HepG2 (cell line): ENCODE data around the gene MBTPS2. TPM values are rescaled to one million over a fixed set of nuclear protein-coding genes. Genes with fewer than 3 reads are reported as not detected.

ENCODE experiments used
- CEBPB ChIP-seq: IDR thresholded peaks from 2 replicates; pipeline ENCODE4 v1.6.1; 2011; ENCODE audit warnings: low read depth, low read length, improper control_type of control experiment, borderline replicate concordance
- CHD4 ChIP-seq: fragments of 200-600 bp; sonication (generic); IDR thresholded peaks from 2 replicates; pipeline ENCODE4 v1.7.0; 2017; ENCODE audit warnings: mild to moderate bottlenecking, low read length, borderline replicate concordance
- EP300 ChIP-seq, 3 experiments: sonication (generic) in 1 of 3; formaldehyde crosslinking in 1 of 3; IDR thresholded peaks; 2 replicates each; pipeline versions ENCODE4 v1.5.1 to v1.6.1; 2011 to 2020; ENCODE audit warnings: low read depth in 2 of 3, low read length in 2 of 3, borderline replicate concordance in 1 of 3, improper control_type of control experiment in 1 of 3, mild to moderate bottlenecking in 1 of 3, missing genetic modification reagents in 1 of 3, moderate library complexity in 1 of 3
- ERF ChIP-seq: IDR thresholded peaks from 2 replicates; pipeline ENCODE4 v1.6.1; 2018; ENCODE audit warnings: missing biosample characterization, missing genetic modification reagents
- FOXM1 ChIP-seq: sonication (generic); formaldehyde crosslinking; IDR thresholded peaks from 2 replicates; pipeline ENCODE4 v1.5.0; 2020; ENCODE audit warnings: missing genetic modification reagents
- HNF4G ChIP-seq, 2 experiments: sonication (generic) in 1 of 2; formaldehyde crosslinking in 1 of 2; IDR thresholded peaks; 2 replicates each; pipeline versions ENCODE4 v1.4.0 to v1.6.1; 2011 to 2020; ENCODE audit warnings: borderline replicate concordance in 2 of 2, low read depth in 2 of 2, mild to moderate bottlenecking in 2 of 2, low read length in 1 of 2, missing genetic modification reagents in 1 of 2, moderate library complexity in 1 of 2
- HNRNPL ChIP-seq: fragments of 200-400 bp; formaldehyde crosslinking; IDR thresholded peaks from 2 replicates; pipeline ENCODE4 v1.6.1; 2017; ENCODE audit warnings: mild to moderate bottlenecking, low read depth, low read length
- KAT7 ChIP-seq: IDR thresholded peaks from 2 replicates; pipeline ENCODE4 v1.6.1; 2018; ENCODE audit warnings: borderline replicate concordance, missing compliant biosample characterization
- PAF1 ChIP-seq: IDR thresholded peaks from 2 replicates; pipeline ENCODE4 v1.6.1; 2016; ENCODE audit warnings: missing genetic modification reagents, missing compliant biosample characterization
- RARA ChIP-seq: IDR thresholded peaks from 2 replicates; pipeline ENCODE4 v1.6.1; 2016; ENCODE audit warnings: missing genetic modification reagents, missing compliant biosample characterization
- REL ChIP-seq: sonication (generic); formaldehyde crosslinking; conservative IDR thresholded peaks from 2 replicates; pipeline ENCODE4 v1.8.0; 2022; ENCODE audit warnings: mild to moderate bottlenecking, missing genetic modification reagents, moderate library complexity
- SIX4 ChIP-seq: sonication (generic); formaldehyde crosslinking; IDR thresholded peaks from 2 replicates; pipeline ENCODE4 v1.4.0; 2020; ENCODE audit warnings: missing genetic modification reagents
- SKI ChIP-seq: fragments of 450-650 bp; IDR thresholded peaks from one replicate; pipeline ENCODE4 v1.6.1; 2018; ENCODE audit warnings: mild to moderate bottlenecking; ENCODE audit not compliant: partially characterized antibody
- XRCC5 ChIP-seq: fragments of 200-400 bp; formaldehyde crosslinking; optimal IDR thresholded peaks from 2 replicates; pipeline ENCODE3; 2017; ENCODE audit warnings: mild to moderate bottlenecking, low read length
- ZMYM4 ChIP-seq: sonication (generic); formaldehyde crosslinking; IDR thresholded peaks from 2 replicates; pipeline ENCODE4 v1.8.1; 2023; ENCODE audit warnings: mild to moderate bottlenecking, missing genetic modification reagents
- ZNF282 ChIP-seq: fragments of 450-650 bp; IDR thresholded peaks from 2 replicates; pipeline ENCODE4 v1.6.1; 2018; ENCODE audit not compliant: partially characterized antibody
- ZNF383 ChIP-seq: sonication (generic); formaldehyde crosslinking; IDR thresholded peaks from 2 replicates; pipeline ENCODE4 v1.4.0; 2020; ENCODE audit warnings: missing genetic modification reagents, mild to moderate bottlenecking, borderline replicate concordance
- ZNF451 ChIP-seq: sonication (generic); formaldehyde crosslinking; IDR thresholded peaks from 2 replicates; pipeline ENCODE4 v1.5.0; 2020; ENCODE audit warnings: mild to moderate bottlenecking, missing genetic modification reagents
- ZNF468 ChIP-seq: sonication (generic); formaldehyde crosslinking; IDR thresholded peaks from 2 replicates; pipeline ENCODE4 v1.8.0; 2022; ENCODE audit warnings: mild to moderate bottlenecking, moderate library complexity, missing genetic modification reagents
- ZNF543 ChIP-seq: sonication (generic); formaldehyde crosslinking; IDR thresholded peaks from 2 replicates; pipeline ENCODE4 v1.4.0; 2020; ENCODE audit warnings: mild to moderate bottlenecking, missing genetic modification reagents
- ZNF614 ChIP-seq: IDR thresholded peaks from 2 replicates; pipeline ENCODE4 v1.6.1; 2018; ENCODE audit warnings: missing biosample characterization, missing genetic modification reagents, inconsistent platforms, borderline replicate concordance
- ZNF619 ChIP-seq: sonication (generic); formaldehyde crosslinking; IDR thresholded peaks from 2 replicates; pipeline ENCODE4 v1.4.0; 2020; ENCODE audit warnings: mild to moderate bottlenecking, missing genetic modification reagents
- ZNF772 ChIP-seq: sonication (generic); formaldehyde crosslinking; IDR thresholded peaks from 2 replicates; pipeline ENCODE4 v1.5.0; 2020; ENCODE audit warnings: mild to moderate bottlenecking, missing genetic modification reagents
- polyA plus RNA-seq, 8 experiments: library from polyadenylated mRNA; depleted of rRNA in 3 of 8; stranded (reverse) in 7 of 8; unstranded in 1 of 8; fragments of >200 nt; fragmentation: Illumina TruSeq in 4 of 8; extraction: Trizol in 4 of 8; gene quantifications; 2 replicates each; pipeline versions ENCODE4 v1.2.1 to v1.2.3, GENCODE V29; 2011 to 2016; ENCODE audit warnings: low read depth in 4 of 8, missing spikeins in 1 of 8, mixed read lengths in 1 of 8; ENCODE audit not compliant: insufficient read depth in 1 of 8
- total RNA-seq, 5 experiments: library from RNA; depleted of rRNA; stranded (reverse); fragments of >200 nt; fragmentation: Illumina TruSeq; extraction: Trizol; gene quantifications; 2 replicates each; pipeline ENCODE4 v1.2.3, GENCODE V29; 2016; ENCODE audit warnings: low read depth in 1 of 5
- TF ChIP-seq, protein P1 (sequence below): sonication (generic); formaldehyde crosslinking; IDR thresholded peaks from 2 replicates; pipeline ENCODE4 v1.4.0; 2020; ENCODE audit warnings: missing genetic modification reagents
- TF ChIP-seq, protein P2 (sequence below): sonication (generic); formaldehyde crosslinking; IDR thresholded peaks from 2 replicates; pipeline ENCODE4 v1.4.0; 2020; ENCODE audit warnings: missing genetic modification reagents
- TF ChIP-seq, protein P3 (sequence below): sonication (generic); formaldehyde crosslinking; IDR thresholded peaks from 2 replicates; pipeline ENCODE4 v1.4.0; 2020; ENCODE audit warnings: missing genetic modification reagents

MBTPS2 gene
- total and polyA plus RNA-seq, 2 of the 13 experiments (the other 11 are each of a cell fraction or from before 2014, with no cell fraction given) = 5.7 to 14.4 TPM

DNA sequence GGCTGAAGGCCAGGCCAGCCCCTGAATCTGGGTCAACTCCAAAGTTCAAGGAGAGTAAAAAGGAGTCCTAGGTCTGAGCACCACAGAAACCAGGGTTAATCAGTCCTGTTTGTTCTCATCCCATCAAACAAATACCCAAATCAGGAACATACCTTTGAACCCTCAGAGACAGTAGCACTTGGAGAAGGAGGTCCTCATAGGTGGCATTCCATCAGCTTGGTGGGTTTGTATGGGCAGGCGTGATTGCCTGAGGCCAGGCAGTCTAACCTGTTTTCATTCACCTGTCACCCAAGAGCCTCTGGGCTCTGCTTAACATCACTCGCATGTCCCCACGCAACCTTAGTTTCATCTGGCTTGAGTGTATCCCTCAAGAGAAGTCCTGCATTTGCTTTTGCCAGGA is 17.5 kb upstream of the MBTPS2 start (continued):
- TF ChIP-seq XRCC5 = no peak
- TF ChIP-seq HNF4G (IDR thresholded peaks at IDR 0.05; ENCODE audit: borderline replicate concordance, low read depth, low read length) = peak; percentile 64; the same call in 1 of the 2 replicates
- TF ChIP-seq HNF4G (CRISPR knock-in tag; IDR thresholded peaks at IDR 0.05; ENCODE audit: borderline replicate concordance, low read depth) = no peak
- TF ChIP-seq PAF1 (CRISPR knock-in tag) = no peak
- TF ChIP-seq, protein P1, sequence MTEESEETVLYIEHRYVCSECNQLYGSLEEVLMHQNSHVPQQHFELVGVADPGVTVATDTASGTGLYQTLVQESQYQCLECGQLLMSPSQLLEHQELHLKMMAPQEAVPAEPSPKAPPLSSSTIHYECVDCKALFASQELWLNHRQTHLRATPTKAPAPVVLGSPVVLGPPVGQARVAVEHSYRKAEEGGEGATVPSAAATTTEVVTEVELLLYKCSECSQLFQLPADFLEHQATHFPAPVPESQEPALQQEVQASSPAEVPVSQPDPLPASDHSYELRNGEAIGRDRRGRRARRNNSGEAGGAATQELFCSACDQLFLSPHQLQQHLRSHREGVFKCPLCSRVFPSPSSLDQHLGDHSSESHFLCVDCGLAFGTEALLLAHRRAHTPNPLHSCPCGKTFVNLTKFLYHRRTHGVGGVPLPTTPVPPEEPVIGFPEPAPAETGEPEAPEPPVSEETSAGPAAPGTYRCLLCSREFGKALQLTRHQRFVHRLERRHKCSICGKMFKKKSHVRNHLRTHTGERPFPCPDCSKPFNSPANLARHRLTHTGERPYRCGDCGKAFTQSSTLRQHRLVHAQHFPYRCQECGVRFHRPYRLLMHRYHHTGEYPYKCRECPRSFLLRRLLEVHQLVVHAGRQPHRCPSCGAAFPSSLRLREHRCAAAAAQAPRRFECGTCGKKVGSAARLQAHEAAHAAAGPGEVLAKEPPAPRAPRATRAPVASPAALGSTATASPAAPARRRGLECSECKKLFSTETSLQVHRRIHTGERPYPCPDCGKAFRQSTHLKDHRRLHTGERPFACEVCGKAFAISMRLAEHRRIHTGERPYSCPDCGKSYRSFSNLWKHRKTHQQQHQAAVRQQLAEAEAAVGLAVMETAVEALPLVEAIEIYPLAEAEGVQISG (CRISPR knock-in tag) = no peak
- TF ChIP-seq ZNF468 (CRISPR knock-in tag) = no peak
- no peak for TF ChIP-seq ZNF772 (CRISPR knock-in tag)
- no peak for TF ChIP-seq ZNF619
- TF ChIP-seq ZNF282 = no peak
- TF ChIP-seq SKI = no peak
- TF ChIP-seq EP300 (IDR thresholded peaks at IDR 0.05; ENCODE audit: low read depth in 2 of 2, low read length in 2 of 2) = peak in 1 of 2 experiments; percentile 45; a peak in 1 of 4 replicates
- TF ChIP-seq EP300 (CRISPR knock-in tag; IDR thresholded peaks at IDR 0.05; ENCODE audit: borderline replicate concordance) = no peak
- no peak for TF ChIP-seq ZNF383 (CRISPR knock-in tag)
- no peak for TF ChIP-seq FOXM1
- no peak for TF ChIP-seq CHD4
- TF ChIP-seq RARA = peak; percentile 57; the same call in 1 of the 2 replicates
- no peak for TF ChIP-seq KAT7 (CRISPR knock-in tag)
- peak; percentile 21; the same call in 1 of the 2 replicates for TF ChIP-seq ZMYM4 (CRISPR knock-in tag)
- TF ChIP-seq ZNF543 (CRISPR knock-in tag) = no peak
- TF ChIP-seq SIX4 (CRISPR knock-in tag) = no peak
- no peak for TF ChIP-seq ERF (CRISPR knock-in tag)
- no peak for TF ChIP-seq CEBPB
- no peak for TF ChIP-seq ZNF451
- TF ChIP-seq REL (CRISPR knock-in tag) = no peak
- TF ChIP-seq HNRNPL = no peak
- TF ChIP-seq ZNF614 (CRISPR knock-in tag) = no peak
- TF ChIP-seq, protein P2, sequence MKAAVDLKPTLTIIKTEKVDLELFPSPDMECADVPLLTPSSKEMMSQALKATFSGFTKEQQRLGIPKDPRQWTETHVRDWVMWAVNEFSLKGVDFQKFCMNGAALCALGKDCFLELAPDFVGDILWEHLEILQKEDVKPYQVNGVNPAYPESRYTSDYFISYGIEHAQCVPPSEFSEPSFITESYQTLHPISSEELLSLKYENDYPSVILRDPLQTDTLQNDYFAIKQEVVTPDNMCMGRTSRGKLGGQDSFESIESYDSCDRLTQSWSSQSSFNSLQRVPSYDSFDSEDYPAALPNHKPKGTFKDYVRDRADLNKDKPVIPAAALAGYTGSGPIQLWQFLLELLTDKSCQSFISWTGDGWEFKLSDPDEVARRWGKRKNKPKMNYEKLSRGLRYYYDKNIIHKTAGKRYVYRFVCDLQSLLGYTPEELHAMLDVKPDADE = no peak
- TF ChIP-seq, protein P3, sequence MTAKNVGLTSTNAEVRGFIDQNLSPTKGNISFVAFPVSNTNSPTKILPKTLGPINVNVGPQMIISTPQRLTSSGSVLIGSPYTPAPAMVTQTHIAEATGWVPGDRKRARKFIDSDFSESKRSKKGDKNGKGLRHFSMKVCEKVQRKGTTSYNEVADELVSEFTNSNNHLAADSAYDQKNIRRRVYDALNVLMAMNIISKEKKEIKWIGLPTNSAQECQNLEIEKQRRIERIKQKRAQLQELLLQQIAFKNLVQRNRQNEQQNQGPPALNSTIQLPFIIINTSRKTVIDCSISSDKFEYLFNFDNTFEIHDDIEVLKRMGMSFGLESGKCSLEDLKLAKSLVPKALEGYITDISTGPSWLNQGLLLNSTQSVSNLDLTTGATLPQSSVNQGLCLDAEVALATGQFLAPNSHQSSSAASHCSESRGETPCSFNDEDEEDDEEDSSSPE (CRISPR knock-in tag) = no peak
